Omental fat pad (tissue), 4 donors: ENCODE data around the gene ILKAP. TPM values are rescaled to one million over a fixed set of nuclear protein-coding genes. Genes with fewer than 3 reads are reported as not detected.

Experiments
- ATAC-seq: fragments of 150-250 bp; one replicate; pipeline ENCODE4 v1.9.1; 2016; ENCODE audit warnings: mild to moderate bottlenecking, moderate library complexity; ENCODE audit not compliant: low FRiP score
- DNase-seq: peaks from one replicate; pipeline ENCODE4 v3.0.0-alpha.2; 2019; ENCODE audit warnings: low spot score
- CTCF ChIP-seq, 3 donors: fragments of 450-650 bp; IDR thresholded peaks; one replicate each; pipeline ENCODE4 v1.5.1; 2016 to 2017; ENCODE audit warnings: antibody characterized with exemption in 3 of 3, mild to moderate bottlenecking in 3 of 3, moderate library complexity in 2 of 3
- total RNA-seq, 4 donors: library from RNA; depleted of rRNA; stranded (reverse); fragments of >200 nt; gene quantifications; one replicate each; pipeline ENCODE4 v1.1.0, GENCODE V29; 2016

The ILKAP gene
- total RNA-seq, 4 donors from 2014 or later = 20.2 to 51.8 (median 29.7) TPM

GRCh38 chr2:238128534-238129001 lies 74.9 kb downstream of the ILKAP start:
- no peak for DNase-seq
- TF ChIP-seq CTCF (IDR thresholded peaks at IDR 0.05) = no peak
- no peak for ATAC-seq

- TF ChIP-seq CTCF (IDR thresholded peaks at IDR 0.05) = no peak
- no peak for ATAC-seq
- no peak for DNase-seq
These were observed 75.4 kb downstream of the ILKAP start for GRCh38 chr2:238128061-238128440.

GRCh38 chr2:238127165-238128060 lies 76.1 kb downstream of the ILKAP start:
- ATAC-seq = peak; percentile 49
- TF ChIP-seq CTCF (IDR thresholded peaks at IDR 0.05) = no peak
- no peak for DNase-seq

- no peak for ATAC-seq
- no peak for TF ChIP-seq CTCF (IDR thresholded peaks at IDR 0.05)
- no peak for DNase-seq
These were observed 76.7 kb downstream of the ILKAP start for GRCh38 chr2:238126775-238127164.

GRCh38 chr2:238126338-238126737 lies 77.2 kb downstream of the ILKAP start:
- TF ChIP-seq CTCF (IDR thresholded peaks at IDR 0.05) = no peak
- DNase-seq (no peak), ATAC-seq (no peak)

GRCh38 chr2:238125127-238125885 lies 78.2 kb downstream of the ILKAP start:
- DNase-seq (no peak), ATAC-seq (no peak)
- no peak for TF ChIP-seq CTCF (IDR thresholded peaks at IDR 0.05)
